ENCODE results near the gene NDUFB10.
"Not testable (repeated sequence)": the region's sequence is repeated elsewhere in the genome, so short reads cannot be mapped to it uniquely, and the experiment has no call there.

Gene NDUFB10

GRCh38 chr16:1958715-1959268 lies 546 bp upstream of the NDUFB10 start:
- ATAC-seq (ENCODE audit: low read depth): no peak
- H3K27ac ChIP-seq (ENCODE audit: poor library complexity, severe bottlenecking): peak overlapping the region; percentile 93
- peaks cover 14% of the 10 kb centered on the region for H3K4me1 ChIP-seq (ENCODE audit: insufficient read depth, poor library complexity, severe bottlenecking)
- H3K36me3 ChIP-seq (ENCODE audit: low read depth): peaks cover 27% of the 10 kb centered on the region
- H3K27me3 ChIP-seq (ENCODE audit: insufficient read depth, poor library complexity, severe bottlenecking): no peaks in the 10 kb centered on the region
- H3K9me3 ChIP-seq (ENCODE audit: severe bottlenecking): no peaks in the 10 kb centered on the region
- peak overlapping the region; percentile 58 for H3K4me3 ChIP-seq (ENCODE audit: severe bottlenecking)
- peak; percentile 51 for DNase-seq (ENCODE audit: low spot score)
- no peak for TF ChIP-seq CTCF (IDR thresholded peaks at IDR 0.05; ENCODE audit: poor library complexity, severe bottlenecking)

DNA sequence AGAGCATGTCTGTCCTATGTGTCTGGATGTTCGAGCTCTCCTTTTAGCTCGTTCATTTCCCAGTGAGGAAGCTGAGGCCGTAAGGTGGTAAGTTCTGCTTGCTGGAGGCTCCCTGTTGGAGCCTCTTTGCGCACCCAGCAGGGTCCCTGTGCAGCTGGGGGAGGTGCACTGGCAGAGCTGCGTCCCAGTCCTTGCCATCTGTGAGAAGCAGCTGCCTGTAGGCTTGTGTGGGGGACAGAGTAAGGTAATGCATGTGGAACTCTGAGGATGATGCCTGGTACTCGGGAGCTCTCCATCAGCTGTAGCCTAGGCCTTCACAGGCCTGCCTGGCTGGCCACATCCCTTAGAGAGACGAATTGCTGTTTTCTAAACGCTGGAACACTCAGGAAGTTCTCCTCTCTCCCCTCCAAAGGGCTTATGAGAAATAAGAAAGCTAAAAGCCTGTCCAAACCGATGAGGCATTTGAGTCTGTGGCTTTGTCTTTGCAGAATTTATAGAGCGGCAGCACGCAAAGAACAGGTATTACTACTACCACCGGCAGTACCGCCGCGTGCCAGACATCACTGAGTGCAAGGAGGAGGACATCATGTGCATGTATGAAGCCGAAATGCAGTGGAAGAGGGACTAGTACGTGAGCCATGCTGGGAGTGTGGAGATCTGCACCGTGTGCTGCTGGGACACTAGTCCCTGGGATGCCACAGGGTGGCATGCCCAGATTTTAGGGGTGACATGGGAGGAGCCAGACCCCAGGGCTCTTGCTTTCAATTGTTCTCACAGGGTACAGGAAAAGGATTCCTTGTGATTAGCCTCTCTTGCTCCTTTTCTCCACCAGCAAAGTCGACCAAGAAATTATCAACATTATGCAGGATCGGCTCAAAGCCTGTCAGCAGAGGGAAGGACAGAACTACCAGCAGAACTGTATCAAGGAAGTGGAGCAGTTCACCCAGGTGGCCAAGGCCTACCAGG lies 1.6 kb downstream of the NDUFB10 start:
- peak overlapping the region; percentile 58 for H3K4me3 ChIP-seq (ENCODE audit: severe bottlenecking)
- no peak for TF ChIP-seq CTCF (IDR thresholded peaks at IDR 0.05; ENCODE audit: poor library complexity, severe bottlenecking)
- H3K4me1 ChIP-seq (ENCODE audit: insufficient read depth, poor library complexity, severe bottlenecking): peaks cover 14% of the 10 kb centered on the region
- H3K27ac ChIP-seq (ENCODE audit: poor library complexity, severe bottlenecking): peak overlapping the region; percentile 93
- H3K36me3 ChIP-seq (ENCODE audit: low read depth): peaks cover 38% of the 10 kb centered on the region
- DNase-seq (ENCODE audit: low spot score) (peak; percentile 65), ATAC-seq (ENCODE audit: low read depth) (peak; percentile 39)
- H3K9me3 ChIP-seq (ENCODE audit: severe bottlenecking): no peaks in the 10 kb centered on the region
- no peaks in the 10 kb centered on the region for H3K27me3 ChIP-seq (ENCODE audit: insufficient read depth, poor library complexity, severe bottlenecking)

- peak overlapping the region; percentile 93 for H3K27ac ChIP-seq (ENCODE audit: poor library complexity, severe bottlenecking)
- no peak overlapping the region for H3K4me3 ChIP-seq (ENCODE audit: severe bottlenecking)
- no peaks in the 10 kb centered on the region for H3K27me3 ChIP-seq (ENCODE audit: insufficient read depth, poor library complexity, severe bottlenecking)
- ATAC-seq (ENCODE audit: low read depth): peak; percentile 0; the same call in 2 of the 3 replicates
- no peaks in the 10 kb centered on the region for H3K9me3 ChIP-seq (ENCODE audit: severe bottlenecking)
- peak; percentile 59 for DNase-seq (ENCODE audit: low spot score)
- peaks cover 14% of the 10 kb centered on the region for H3K4me1 ChIP-seq (ENCODE audit: insufficient read depth, poor library complexity, severe bottlenecking)
- no peak for TF ChIP-seq CTCF (IDR thresholded peaks at IDR 0.05; ENCODE audit: poor library complexity, severe bottlenecking)
- H3K36me3 ChIP-seq (ENCODE audit: low read depth): peaks cover 38% of the 10 kb centered on the region
Measured at GRCh38 chr16:1961651-1962067, 2.3 kb downstream of the NDUFB10 start.

DNA sequence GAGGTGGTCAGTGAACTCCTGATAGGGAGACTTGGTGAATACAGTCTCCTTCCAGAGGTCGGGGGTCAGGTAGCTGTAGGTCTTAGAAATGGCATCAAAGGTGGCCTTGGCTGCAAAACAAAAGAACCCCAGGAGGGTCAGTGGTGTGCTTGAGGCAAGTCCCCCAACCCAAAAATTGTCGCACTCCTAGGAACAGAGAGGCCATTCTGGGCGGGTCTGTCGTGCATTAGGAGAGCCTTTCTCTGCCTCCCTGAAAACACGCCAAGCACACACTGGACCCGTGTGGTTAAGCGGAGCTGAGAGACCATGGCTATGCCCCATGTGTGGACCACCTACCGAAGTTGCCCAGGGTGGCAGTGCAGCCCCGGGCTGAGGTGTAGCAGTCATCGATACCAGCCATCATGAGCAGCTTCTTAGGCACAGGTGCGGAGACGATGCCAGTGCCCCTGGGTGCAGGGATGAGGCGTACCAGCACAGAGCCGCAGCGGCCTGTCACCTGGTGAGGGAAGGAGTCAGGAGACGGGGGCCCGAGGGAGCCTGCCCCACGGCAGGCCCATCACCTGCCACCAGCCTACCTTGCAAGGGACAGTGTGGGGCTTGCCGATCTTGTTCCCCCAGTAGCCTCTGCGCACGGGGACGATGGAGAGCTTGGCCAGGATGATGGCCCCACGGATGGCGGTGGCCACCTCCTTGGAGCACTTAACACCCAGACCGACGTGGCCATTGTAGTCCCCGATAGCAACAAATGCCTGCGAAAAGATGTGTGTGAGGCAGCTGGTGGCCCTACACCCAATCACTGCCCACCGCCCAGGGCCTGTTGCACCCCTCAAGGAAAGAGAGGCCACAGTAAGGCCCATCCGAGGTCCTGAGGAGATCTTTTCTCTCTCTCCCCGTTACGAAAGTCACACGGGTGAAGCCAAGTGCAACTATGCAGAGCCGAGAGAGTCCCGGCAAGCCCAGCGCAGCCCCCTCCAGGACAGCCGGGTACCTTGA lies 3.1 kb downstream of the NDUFB10 start:
- Histone ChIP-seq H3K36me3 (ENCODE audit: low read depth) (peaks cover 38% of the 10 kb centered on the region), H3K4me1 (ENCODE audit: insufficient read depth, poor library complexity, severe bottlenecking) (peaks cover 14% of the 10 kb centered on the region), H3K4me3 (ENCODE audit: severe bottlenecking) (peak overlapping the region; percentile 81), H3K27ac (ENCODE audit: poor library complexity, severe bottlenecking) (peak overlapping the region; percentile 93)
- H3K27me3 ChIP-seq (ENCODE audit: insufficient read depth, poor library complexity, severe bottlenecking); ATAC-seq (ENCODE audit: low read depth); H3K9me3 ChIP-seq (ENCODE audit: severe bottlenecking): not testable (repeated sequence)
- DNase-seq (ENCODE audit: low spot score): peak; percentile 50

All from RWPE2 (cell line).